GM12878 (cell line): ENCODE measurements around the gene MMEL1. TPM values are rescaled to one million over a fixed set of nuclear protein-coding genes. Genes with fewer than 3 reads are reported as not detected.

Source experiments
- ATAC-seq: fragments of 200-7000 bp; cut with Tn5 transposase; 3 replicates; pipeline ENCODE4 v1.9.1; 2020; ENCODE audit warnings: mild to moderate bottlenecking, moderate library complexity
- BruUV-seq: library from RNA; stranded (reverse); fragments of 400-500 nt; replicated peaks from 2 replicates; lab custom pipeline; 2021; lab: Mats Ljungman, UMichigan
- CTCF ChIA-PET: fragments of 300-600 bp; sonication (Branson Sonifier 250); formaldehyde crosslinking; extraction: SDS; loops from one replicate; lab custom pipeline; 2021; ENCODE audit warnings: inconsistent platforms; lab: Yijun Ruan, JAX
- POLR2A ChIA-PET: fragments of 350-600 bp; formaldehyde crosslinking; extraction: SDS; loops from one replicate; lab custom pipeline; 2021; ENCODE audit warnings: inconsistent platforms; lab: Charles Lee
- RAD21 ChIA-PET: fragments of 300-600 bp; sonication (Branson Sonifier 250); formaldehyde crosslinking; loops from one replicate; lab custom pipeline; 2023; ENCODE audit warnings: antibody characterized with exemption; ENCODE audit not compliant: unreplicated experiment; lab: Charles Lee
- SMC1A ChIA-PET: fragments of 300-600 bp; sonication (Branson Sonifier 250); formaldehyde crosslinking; loops from one replicate; lab custom pipeline; 2023; ENCODE audit not compliant: unreplicated experiment, uncharacterized antibody; lab: Charles Lee
- DNase-seq: peaks from one replicate; pipeline ENCODE4 v3.0.0-alpha.2; 2011; ENCODE audit warnings: low read depth, low spot score
- FAIRE-seq: peaks from 3 replicates; lab custom pipeline; 2011; peaks lifted over from hg19 to GRCh38; lab: Jason Lieb, UNC
- H2AFZ ChIP-seq: 2 replicates; pipeline ENCODE4 v1.6.0; 2011; ENCODE audit warnings: low read depth, low read length, control low read depth; ENCODE audit not compliant: control insufficient read depth
- H3K27ac ChIP-seq: 2 replicates; pipeline ENCODE4 v1.5.1; 2011; ENCODE audit warnings: control low read depth; ENCODE audit not compliant: control insufficient read depth, insufficient read depth
- H3K27me3 ChIP-seq, 2 experiments: replicated peaks in 1 of 2; 2 replicates each; pipeline versions ENCODE4 v1.6.0 to v1.6.1; 2011; ENCODE audit warnings: low read length in 1 of 2; ENCODE audit not compliant: control insufficient read depth in 2 of 2, insufficient read depth in 2 of 2
- H3K36me3 ChIP-seq, 2 experiments: 2 replicates each; pipeline ENCODE4 v1.5.1; 2011; ENCODE audit warnings: low read length in 1 of 2; ENCODE audit not compliant: control insufficient read depth in 2 of 2, insufficient read depth in 2 of 2
- H3K4me1 ChIP-seq: 2 replicates; pipeline ENCODE4 v1.6.1; 2011; ENCODE audit warnings: mild to moderate bottlenecking, low read length, moderate library complexity, mixed read lengths; ENCODE audit not compliant: control insufficient read depth, insufficient read depth
- H3K4me2 ChIP-seq: 2 replicates; pipeline ENCODE4 v1.6.0; 2011; ENCODE audit warnings: control low read depth; ENCODE audit not compliant: control insufficient read depth, insufficient read depth
- H3K4me3 ChIP-seq: fragments of 200-600 bp; sonication (generic); 2 replicates; pipeline ENCODE4 v1.5.1; 2016
- H3K79me2 ChIP-seq: 2 replicates; pipeline ENCODE4 v1.6.0; 2011; ENCODE audit warnings: low read length; ENCODE audit not compliant: control insufficient read depth, insufficient read depth
- H3K9ac ChIP-seq: 2 replicates; pipeline ENCODE4 v1.8.0; 2011; ENCODE audit warnings: low read length, control low read depth, mixed read lengths; ENCODE audit not compliant: control insufficient read depth, insufficient read depth
- H3K9me3 ChIP-seq: replicated peaks from 3 replicates; pipeline ENCODE4 v1.5.1; 2011; ENCODE audit warnings: mild to moderate bottlenecking, low read length; ENCODE audit not compliant: control insufficient read depth, insufficient read depth
- H4K20me1 ChIP-seq: 2 replicates; pipeline ENCODE4 v1.6.0; 2011; ENCODE audit not compliant: control insufficient read depth, insufficient read depth
- ATF7 ChIP-seq: fragments of 450-650 bp; IDR thresholded peaks from 2 replicates; pipeline ENCODE4 v1.6.1; 2016; ENCODE audit warnings: low read depth, mild to moderate bottlenecking
- BHLHE40 ChIP-seq, 2 experiments: fragments of 450-650 bp in 1 of 2; IDR thresholded peaks; 2 replicates each; pipeline ENCODE4 v1.6.1; 2011 to 2017; ENCODE audit warnings: low read depth in 2 of 2, borderline replicate concordance in 1 of 2, improper control_type of control experiment in 1 of 2, low read length in 1 of 2, mild to moderate bottlenecking in 1 of 2
- CBX3 ChIP-seq: fragments of 200-600 bp; sonication (generic); IDR thresholded peaks from 2 replicates; pipeline ENCODE4 v1.6.1; 2016; ENCODE audit warnings: low read depth, borderline replicate concordance
- CBX5 ChIP-seq: sonication (generic); IDR thresholded peaks from 2 replicates; pipeline ENCODE4 v1.6.1; 2016; ENCODE audit warnings: low read depth, moderate library complexity, mild to moderate bottlenecking, inconsistent platforms
- IKZF1 ChIP-seq: fragments of 450-650 bp; conservative IDR thresholded peaks from 2 replicates; pipeline ENCODE4 v1.6.1; 2017; ENCODE audit warnings: antibody characterized with exemption, mild to moderate bottlenecking
- JUNB ChIP-seq: IDR thresholded peaks from 2 replicates; pipeline ENCODE4 v1.6.1; 2016; ENCODE audit warnings: antibody characterized with exemption, mild to moderate bottlenecking
- KAT2A ChIP-seq: conservative IDR thresholded peaks from 2 replicates; pipeline ENCODE4 v1.6.1; 2011; ENCODE audit warnings: low read depth, low read length; ENCODE audit not compliant: control insufficient read depth
- LARP7 ChIP-seq: fragments of 450-650 bp; IDR thresholded peaks from 2 replicates; pipeline ENCODE4 v1.6.1; 2017; ENCODE audit warnings: mild to moderate bottlenecking
- NFXL1 ChIP-seq: fragments of 450-650 bp; IDR thresholded peaks from 2 replicates; pipeline ENCODE4 v1.6.1; 2017; ENCODE audit warnings: antibody characterized with exemption, mild to moderate bottlenecking, borderline replicate concordance
- RAD21 ChIP-seq: IDR thresholded peaks from 2 replicates; pipeline ENCODE4 v1.6.1; 2011; ENCODE audit warnings: mild to moderate bottlenecking, low read depth, low read length, moderate library complexity; ENCODE audit not compliant: insufficient read depth
- SPI1 ChIP-seq: IDR thresholded peaks from 2 replicates; pipeline ENCODE4 v1.6.1; 2011; ENCODE audit warnings: low read depth, mild to moderate bottlenecking, low read length, moderate library complexity, borderline replicate concordance; ENCODE audit not compliant: insufficient read depth
- TCF12 ChIP-seq: IDR thresholded peaks from 2 replicates; pipeline ENCODE4 v1.6.1; 2011; ENCODE audit warnings: low read depth, mild to moderate bottlenecking, low read length
- WGBS: methylation state at CpG from one replicate; pipeline ENCODE4 v1.1.6; 2016; ENCODE audit warnings: low lambda C conversion rate; ENCODE audit not compliant: insufficient replicate concordance, insufficient coverage; ENCODE audit errors: missing lambda C conversion rate; 5-methylcytosine and 5-hydroxymethylcytosine counted together
- in situ Hi-C: fragments of 300-500 bp; cut with MboI; formaldehyde crosslinking; loops from 9 replicates; pipeline ENCODE4 v1.14.3; 2018; ENCODE audit warnings: mixed read lengths
- intact Hi-C: fragments of 100-400 bp; cut with micrococcal nuclease; formaldehyde crosslinking; loops from one replicate; pipeline ENCODE4 v1.14.2; 2022; ENCODE audit not compliant: unreplicated experiment
- polyA plus RNA-seq, 11 experiments: library from polyadenylated mRNA; depleted of rRNA in 4 of 11; unstranded in 6 of 11; stranded (reverse) in 5 of 11; fragments of >200 nt; fragmentation: Nextera tagmentation in 4 of 11; fragmentation: Illumina TruSeq in 1 of 11; extraction: Ambion mirVana in 4 of 11; extraction: Trizol in 1 of 11; gene quantifications; 1 replicate in 1 of 11; 2 replicates in 10 of 11; pipeline versions ENCODE4 v1.2.1 to v1.2.3, GENCODE V29; 2011 to 2016; ENCODE audit warnings: inconsistent platforms in 2 of 11, missing spikeins in 2 of 11, low read depth in 1 of 11
- total RNA-seq, 4 experiments: library from RNA; depleted of rRNA in 3 of 4; stranded (reverse); fragments of >200 nt in 3 of 4; fragmentation: Illumina TruSeq in 1 of 4; extraction: Trizol in 1 of 4; gene quantifications; 2 replicates each; pipeline versions ENCODE4 v1.2.1 to v1.2.3, GENCODE V29; 2013 to 2021
- TF ChIP-seq, protein P1 (sequence below): fragments of 150-350 bp; IDR thresholded peaks from 2 replicates; pipeline ENCODE4 v1.6.1; 2014; ENCODE audit warnings: mild to moderate bottlenecking, low read depth, low read length
- TF ChIP-seq, protein P2 (sequence below): fragments of 450-650 bp; formaldehyde crosslinking; IDR thresholded peaks from 2 replicates; pipeline ENCODE4 v1.4.0; 2020; ENCODE audit warnings: mild to moderate bottlenecking, moderate library complexity
- TF ChIP-seq, protein P3 (sequence below): IDR thresholded peaks from 2 replicates; pipeline ENCODE4 v1.6.1; 2011; ENCODE audit warnings: borderline replicate concordance, low read depth, mild to moderate bottlenecking, moderate library complexity, low read length; ENCODE audit not compliant: insufficient read depth, poor library complexity, severe bottlenecking
- TF ChIP-seq, protein P4 (sequence below): fragments of 450-650 bp; IDR thresholded peaks from 2 replicates; pipeline ENCODE4 v1.6.1; 2016; ENCODE audit warnings: mild to moderate bottlenecking

MMEL1 gene
- total and polyA plus RNA-seq, 10 of the 15 experiments (the other 5 are each of a cell fraction or from before 2014, with no cell fraction given), result 0.11 TPM; not detected in 9

DNA sequence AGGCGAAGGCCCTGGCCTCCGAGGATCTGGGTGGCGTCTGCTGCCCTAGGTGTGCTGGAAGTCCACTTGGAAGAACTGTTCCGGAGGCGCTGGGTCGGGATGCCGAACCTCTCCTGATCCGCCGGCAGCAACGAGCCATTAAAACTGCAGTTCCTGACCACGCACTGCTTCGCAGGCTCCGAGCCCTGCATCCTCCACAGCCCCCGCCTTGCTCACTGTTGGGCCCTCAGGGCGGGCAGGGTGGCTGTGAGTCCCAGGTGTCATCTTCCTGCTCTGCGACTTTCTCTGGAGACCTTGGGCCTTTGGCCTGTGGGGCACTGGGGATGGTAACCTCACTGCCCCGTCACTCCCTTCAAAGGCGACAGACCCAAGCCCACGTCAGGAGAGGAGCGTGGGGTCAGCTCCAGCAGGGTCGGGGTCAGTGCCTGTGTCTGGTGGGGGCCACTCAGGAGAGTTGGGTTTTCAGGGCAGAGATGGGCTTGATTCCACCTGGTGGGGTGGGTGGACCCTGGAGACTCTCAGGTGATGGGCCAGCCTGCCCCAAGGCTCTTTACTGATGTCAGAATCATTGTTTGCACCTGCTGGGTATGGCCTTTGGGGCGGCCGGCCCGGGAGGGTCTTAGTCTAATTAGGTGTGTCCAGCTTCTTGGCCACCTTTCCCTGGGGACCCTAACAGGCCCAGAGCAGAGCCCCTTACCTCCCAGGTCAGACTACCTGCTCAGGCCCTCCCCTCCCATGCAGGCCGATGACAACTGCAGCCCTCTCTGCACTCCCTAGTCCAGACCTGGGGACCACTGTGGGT lies 43.2 kb downstream of the MMEL1 start:
- Histone ChIP-seq H3K79me2 (peaks cover 4% of the 10 kb centered on the region), H3K4me3 (no peak overlapping the region), H3K27ac (no peak overlapping the region), H2AFZ (no peak overlapping the region), H3K4me1 (peaks cover 8% of the 10 kb centered on the region), H3K27me3 (no peaks in the 10 kb centered on the region), H3K4me2 (no peak overlapping the region), H3K9ac (no peak overlapping the region), H4K20me1 (no peaks in the 10 kb centered on the region), H3K36me3 (no peaks in the 10 kb centered on the region), H3K9me3 (no peaks in the 10 kb centered on the region)
- ATAC-seq (no peak), DNase-seq (no peak), FAIRE-seq (no peak)
- no TSS peak for BruUV-seq
- in situ Hi-C loops (no loop called here), intact Hi-C loops (no loop called here)
- 80% methylated on average over 25 of the region's 25 CpGs for WGBS
- RAD21 ChIA-PET, result no interaction called here
- CTCF ChIA-PET, result no interaction called here
- POLR2A ChIA-PET, result no interaction called here
- SMC1A ChIA-PET, result no interaction called here
- TF ChIP-seq TCF12 (no peak), CBX5 (no peak), NFXL1 (no peak), JUNB (no peak), RAD21 (no peak), SPI1 (no peak), CBX3 (no peak), ATF7 (no peak), IKZF1 (no peak), BHLHE40 (IDR thresholded peaks at IDR 0.05; ENCODE audit: borderline replicate concordance in 1 of 2, low read depth in 2 of 2, low read length in 1 of 2) (no peak), LARP7 (no peak), KAT2A (no peak)
- TF ChIP-seq, protein P1, sequence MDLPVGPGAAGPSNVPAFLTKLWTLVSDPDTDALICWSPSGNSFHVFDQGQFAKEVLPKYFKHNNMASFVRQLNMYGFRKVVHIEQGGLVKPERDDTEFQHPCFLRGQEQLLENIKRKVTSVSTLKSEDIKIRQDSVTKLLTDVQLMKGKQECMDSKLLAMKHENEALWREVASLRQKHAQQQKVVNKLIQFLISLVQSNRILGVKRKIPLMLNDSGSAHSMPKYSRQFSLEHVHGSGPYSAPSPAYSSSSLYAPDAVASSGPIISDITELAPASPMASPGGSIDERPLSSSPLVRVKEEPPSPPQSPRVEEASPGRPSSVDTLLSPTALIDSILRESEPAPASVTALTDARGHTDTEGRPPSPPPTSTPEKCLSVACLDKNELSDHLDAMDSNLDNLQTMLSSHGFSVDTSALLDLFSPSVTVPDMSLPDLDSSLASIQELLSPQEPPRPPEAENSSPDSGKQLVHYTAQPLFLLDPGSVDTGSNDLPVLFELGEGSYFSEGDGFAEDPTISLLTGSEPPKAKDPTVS, result no peak
- TF ChIP-seq, protein P2, sequence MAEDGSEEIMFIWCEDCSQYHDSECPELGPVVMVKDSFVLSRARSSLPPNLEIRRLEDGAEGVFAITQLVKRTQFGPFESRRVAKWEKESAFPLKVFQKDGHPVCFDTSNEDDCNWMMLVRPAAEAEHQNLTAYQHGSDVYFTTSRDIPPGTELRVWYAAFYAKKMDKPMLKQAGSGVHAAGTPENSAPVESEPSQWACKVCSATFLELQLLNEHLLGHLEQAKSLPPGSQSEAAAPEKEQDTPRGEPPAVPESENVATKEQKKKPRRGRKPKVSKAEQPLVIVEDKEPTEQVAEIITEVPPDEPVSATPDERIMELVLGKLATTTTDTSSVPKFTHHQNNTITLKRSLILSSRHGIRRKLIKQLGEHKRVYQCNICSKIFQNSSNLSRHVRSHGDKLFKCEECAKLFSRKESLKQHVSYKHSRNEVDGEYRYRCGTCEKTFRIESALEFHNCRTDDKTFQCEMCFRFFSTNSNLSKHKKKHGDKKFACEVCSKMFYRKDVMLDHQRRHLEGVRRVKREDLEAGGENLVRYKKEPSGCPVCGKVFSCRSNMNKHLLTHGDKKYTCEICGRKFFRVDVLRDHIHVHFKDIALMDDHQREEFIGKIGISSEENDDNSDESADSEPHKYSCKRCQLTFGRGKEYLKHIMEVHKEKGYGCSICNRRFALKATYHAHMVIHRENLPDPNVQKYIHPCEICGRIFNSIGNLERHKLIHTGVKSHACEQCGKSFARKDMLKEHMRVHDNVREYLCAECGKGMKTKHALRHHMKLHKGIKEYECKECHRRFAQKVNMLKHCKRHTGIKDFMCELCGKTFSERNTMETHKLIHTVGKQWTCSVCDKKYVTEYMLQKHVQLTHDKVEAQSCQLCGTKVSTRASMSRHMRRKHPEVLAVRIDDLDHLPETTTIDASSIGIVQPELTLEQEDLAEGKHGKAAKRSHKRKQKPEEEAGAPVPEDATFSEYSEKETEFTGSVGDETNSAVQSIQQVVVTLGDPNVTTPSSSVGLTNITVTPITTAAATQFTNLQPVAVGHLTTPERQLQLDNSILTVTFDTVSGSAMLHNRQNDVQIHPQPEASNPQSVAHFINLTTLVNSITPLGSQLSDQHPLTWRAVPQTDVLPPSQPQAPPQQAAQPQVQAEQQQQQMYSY, result no peak
- TF ChIP-seq, protein P3, sequence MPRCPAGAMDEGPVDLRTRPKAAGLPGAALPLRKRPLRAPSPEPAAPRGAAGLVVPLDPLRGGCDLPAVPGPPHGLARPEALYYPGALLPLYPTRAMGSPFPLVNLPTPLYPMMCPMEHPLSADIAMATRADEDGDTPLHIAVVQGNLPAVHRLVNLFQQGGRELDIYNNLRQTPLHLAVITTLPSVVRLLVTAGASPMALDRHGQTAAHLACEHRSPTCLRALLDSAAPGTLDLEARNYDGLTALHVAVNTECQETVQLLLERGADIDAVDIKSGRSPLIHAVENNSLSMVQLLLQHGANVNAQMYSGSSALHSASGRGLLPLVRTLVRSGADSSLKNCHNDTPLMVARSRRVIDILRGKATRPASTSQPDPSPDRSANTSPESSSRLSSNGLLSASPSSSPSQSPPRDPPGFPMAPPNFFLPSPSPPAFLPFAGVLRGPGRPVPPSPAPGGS, result no peak
- TF ChIP-seq, protein P4, sequence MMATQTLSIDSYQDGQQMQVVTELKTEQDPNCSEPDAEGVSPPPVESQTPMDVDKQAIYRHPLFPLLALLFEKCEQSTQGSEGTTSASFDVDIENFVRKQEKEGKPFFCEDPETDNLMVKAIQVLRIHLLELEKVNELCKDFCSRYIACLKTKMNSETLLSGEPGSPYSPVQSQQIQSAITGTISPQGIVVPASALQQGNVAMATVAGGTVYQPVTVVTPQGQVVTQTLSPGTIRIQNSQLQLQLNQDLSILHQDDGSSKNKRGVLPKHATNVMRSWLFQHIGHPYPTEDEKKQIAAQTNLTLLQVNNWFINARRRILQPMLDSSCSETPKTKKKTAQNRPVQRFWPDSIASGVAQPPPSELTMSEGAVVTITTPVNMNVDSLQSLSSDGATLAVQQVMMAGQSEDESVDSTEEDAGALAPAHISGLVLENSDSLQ, result no peak
